GM19324 (cell line): ENCODE data around the gene USP10.
"Not testable (repeated sequence)": the region's sequence is repeated elsewhere in the genome, so short reads cannot be mapped to it uniquely, and the experiment has no call there.

Experiments used
- ATAC-seq: cut with Tn5 transposase; IDR thresholded peaks from one replicate; pipeline ENCODE4 v1.9.1; 2021; ENCODE audit warnings: mild to moderate bottlenecking, moderate library complexity; ENCODE audit not compliant: unreplicated experiment, low FRiP score

The USP10 gene

GRCh38 chr16:84672276-84673202 lies 27.3 kb upstream of the USP10 start:
- ATAC-seq = no peak

DNA sequence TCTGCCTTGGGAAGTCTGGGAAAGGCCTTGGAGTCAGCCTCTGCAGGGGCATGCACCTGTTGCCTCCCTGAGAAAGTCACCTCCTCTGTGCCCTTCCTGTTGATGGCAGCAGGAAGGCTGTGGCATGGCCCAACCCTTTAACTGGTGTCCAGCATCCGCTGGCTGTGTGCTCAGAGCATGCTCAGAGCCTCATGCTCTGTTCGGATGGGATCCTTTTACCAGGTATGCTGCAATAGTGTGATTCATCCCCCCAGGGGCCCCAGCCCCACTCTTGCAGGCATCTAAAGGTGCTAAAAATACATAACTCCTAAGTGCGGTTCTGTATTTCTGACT lies 26.6 kb upstream of the USP10 start:
- ATAC-seq = no peak

- ATAC-seq = no peak
Observed at GRCh38 chr16:84673561-84673960, 26.2 kb upstream of the USP10 start.

GRCh38 chr16:84675423-84675822 lies 24.4 kb upstream of the USP10 start:
- ATAC-seq = no peak

DNA sequence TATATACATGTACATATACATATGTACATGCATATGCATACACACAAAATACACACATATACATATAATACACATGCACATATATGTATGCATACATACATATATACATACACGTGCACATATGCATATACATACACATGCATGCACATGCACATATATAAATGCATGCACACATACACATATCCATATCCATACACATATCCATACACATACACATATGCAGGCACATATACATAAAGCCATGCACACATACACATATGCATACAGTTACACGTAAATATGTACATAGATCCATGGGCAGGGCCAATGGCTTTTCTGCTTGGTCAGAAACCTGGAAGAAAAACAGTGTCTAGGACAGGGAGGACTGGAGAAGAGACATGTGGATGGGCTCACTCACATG lies 23.9 kb upstream of the USP10 start:
- ATAC-seq = no peak

GRCh38 chr16:84677017-84677803 lies 22.6 kb upstream of the USP10 start:
- ATAC-seq = no peak

DNA sequence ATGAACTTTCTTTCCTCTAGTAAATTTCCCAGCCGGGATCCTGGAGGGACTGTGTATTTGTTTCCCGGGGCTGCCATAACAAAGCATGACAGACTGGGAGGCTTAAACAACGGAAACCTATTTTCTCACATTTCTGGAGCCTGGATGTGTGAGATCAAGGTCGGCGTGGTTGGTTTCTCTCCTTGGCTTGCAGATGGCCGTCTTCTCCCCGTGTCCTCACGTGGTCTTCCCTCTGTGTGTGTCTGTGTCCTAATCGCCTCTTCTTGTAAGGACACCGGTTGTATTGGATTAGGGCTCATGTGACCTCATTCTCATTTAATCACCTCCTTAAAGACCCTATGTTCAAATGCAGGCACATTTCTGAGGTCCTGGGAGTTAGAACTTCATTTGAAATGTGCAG lies 22.0 kb upstream of the USP10 start:
- no peak for ATAC-seq

- no peak for ATAC-seq
Observed at GRCh38 chr16:84678541-84678940, 21.3 kb upstream of the USP10 start.

- no peak for ATAC-seq
Observed at GRCh38 chr16:84680165-84680842, 19.5 kb upstream of the USP10 start.

GRCh38 chr16:84680843-84681629 lies 18.8 kb upstream of the USP10 start:
- ATAC-seq = no peak

DNA sequence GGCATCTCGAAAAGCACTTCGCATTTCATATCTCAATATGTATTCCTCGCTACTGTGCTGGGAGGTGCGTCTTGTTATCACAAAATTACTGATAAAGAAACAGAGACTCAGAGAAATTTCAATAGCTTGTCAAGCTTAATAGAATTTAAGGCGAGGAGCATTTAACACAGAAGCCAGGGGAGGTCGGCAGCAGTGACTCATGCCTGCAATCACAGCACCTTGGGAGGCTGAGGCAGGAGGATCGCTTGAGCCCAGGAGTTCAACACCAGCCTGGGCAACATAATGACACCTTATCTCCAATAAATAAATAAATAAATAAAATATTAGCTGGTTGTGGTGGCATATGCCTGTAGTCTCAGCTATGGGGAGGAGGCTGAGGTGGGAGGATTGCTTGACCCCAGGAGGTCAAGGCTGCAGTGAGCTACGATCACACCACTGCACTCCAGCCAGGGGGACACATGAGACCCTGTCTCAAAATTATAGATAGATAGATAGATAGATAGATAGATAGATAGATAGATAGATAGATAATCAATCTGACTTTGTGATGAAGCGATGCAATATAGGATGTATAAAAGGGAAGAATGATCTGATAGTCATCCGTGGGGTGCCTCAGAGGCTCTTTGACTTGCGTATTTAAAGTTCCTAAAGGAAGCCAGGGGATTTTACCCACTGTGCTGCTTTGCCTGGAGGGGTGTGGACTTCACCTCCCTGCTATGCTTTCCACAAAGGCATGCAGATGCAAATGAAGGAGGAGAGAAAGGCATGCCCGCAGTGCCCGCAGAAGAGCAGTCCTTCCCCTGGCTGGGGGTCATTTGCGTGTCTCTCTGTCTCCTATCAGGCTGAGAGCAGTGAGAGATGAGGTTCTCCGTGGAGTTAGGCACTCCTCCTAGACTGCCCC lies 15.9 kb upstream of the USP10 start:
- ATAC-seq = no peak

DNA sequence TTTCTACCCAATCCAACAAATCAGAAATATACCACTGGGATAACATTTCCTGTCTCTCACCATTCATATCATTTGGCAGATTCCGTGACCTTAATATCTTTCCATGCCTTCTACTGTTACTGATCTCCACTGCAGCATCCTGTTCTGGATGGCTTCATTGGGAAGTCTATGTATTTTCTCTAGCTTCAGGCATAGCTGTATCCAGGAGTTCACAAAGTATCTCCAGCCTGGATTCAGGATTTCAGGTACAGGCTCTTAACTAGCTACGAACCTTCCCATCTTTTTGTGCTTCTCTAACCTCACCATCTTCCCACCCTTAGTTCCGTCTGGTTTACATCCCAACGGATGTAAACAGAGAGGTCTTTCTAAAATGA lies 15.2 kb upstream of the USP10 start:
- no peak for ATAC-seq

GRCh38 chr16:84685210-84685609 lies 14.6 kb upstream of the USP10 start:
- no peak for ATAC-seq

DNA sequence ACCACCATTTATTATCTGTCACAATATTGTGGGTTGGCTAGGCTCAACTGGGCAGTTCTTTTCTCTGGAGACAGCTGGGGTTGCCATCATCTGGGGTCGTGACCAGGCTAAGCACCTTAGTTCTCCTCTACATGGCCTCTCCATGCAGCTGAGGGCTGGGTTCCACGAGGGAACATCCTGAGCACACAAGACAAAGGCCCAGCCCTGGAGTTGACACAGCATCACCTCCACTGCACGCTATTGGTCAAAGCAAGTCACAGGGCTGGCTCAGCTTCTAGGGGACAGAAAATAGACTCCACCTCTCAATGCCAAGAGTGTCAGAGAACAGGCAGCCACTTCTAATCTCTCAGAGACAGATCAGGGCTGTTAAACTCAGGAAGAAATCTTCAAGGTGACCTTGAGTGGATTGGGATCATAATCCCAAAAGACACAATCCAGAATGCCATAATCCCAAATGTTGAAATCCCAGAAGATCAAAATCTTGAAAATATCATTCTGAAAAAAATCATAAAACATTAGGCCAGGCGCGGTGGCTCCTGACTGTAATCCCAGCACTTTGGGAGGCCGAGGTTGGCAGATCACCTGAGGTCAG lies 13.0 kb upstream of the USP10 start:
- ATAC-seq = no peak

- no peak for ATAC-seq
Observed at GRCh38 chr16:84687715-84688114, 12.1 kb upstream of the USP10 start.

GRCh38 chr16:84688163-84688562 lies 11.6 kb upstream of the USP10 start:
- not testable (repeated sequence) for ATAC-seq

- no peak for ATAC-seq
Observed at GRCh38 chr16:84689111-84689510, 10.7 kb upstream of the USP10 start.

DNA sequence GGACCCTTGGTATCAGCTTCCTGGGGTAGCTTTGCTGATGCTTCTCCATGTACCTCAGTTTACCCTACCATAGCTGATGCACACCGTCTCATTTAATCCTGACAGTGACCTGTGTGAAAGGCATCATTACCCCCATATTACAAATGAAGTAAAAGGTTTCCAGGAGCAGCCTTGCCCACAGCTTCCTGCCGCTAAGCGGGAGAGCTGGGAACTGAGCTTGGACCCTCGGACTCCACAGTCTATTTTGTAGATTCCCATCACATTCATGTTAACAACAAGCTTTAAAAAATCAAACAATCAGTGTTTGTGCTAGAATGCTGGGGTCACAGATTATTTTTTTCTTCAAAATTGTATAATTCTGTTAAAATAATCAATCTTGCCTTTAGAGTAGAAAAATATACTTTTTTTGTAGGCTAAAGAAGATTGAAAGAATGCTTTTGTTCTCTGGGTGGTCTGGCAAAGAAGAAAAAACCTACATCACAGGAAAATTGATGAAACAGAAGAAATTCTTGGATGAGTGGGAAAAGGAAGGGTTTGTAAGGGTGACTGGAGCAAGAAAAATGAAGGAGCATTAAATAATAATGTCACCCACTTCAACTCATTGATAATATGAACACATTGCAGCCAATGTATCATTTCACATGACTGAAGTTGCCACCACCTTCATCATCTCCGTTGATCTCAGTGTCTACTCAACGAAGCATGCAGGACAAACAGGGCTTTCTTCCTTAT lies 9.5 kb upstream of the USP10 start:
- ATAC-seq = no peak
